ENCODE results near the gene TALDO1. TPM values are rescaled to one million over a fixed set of nuclear protein-coding genes. Genes with fewer than 3 reads are reported as not detected.

The TALDO1 gene
- polyA plus RNA-seq, 1 donor from 2014 or later: 156 TPM

GRCh38 chr11:808427-809286 is 61.4 kb downstream of the TALDO1 start:
- Histone ChIP-seq H3F3A (ENCODE audit: insufficient read depth, low read length, poor library complexity, severe bottlenecking) (no peaks in the 10 kb centered on the region), H4K20me1 (ENCODE audit: insufficient read depth) (no peaks in the 10 kb centered on the region), H3K4me2 (ENCODE audit: low read length) (peak overlapping the region; percentile 94), H3K27me3 (ENCODE audit: insufficient read depth, low read depth, low read length) (no peaks in the 10 kb centered on the region), H3K36me3 (ENCODE audit: insufficient read depth, low read length) (no peaks in the 10 kb centered on the region), H2AFZ (ENCODE audit: low read depth, low read length) (peak overlapping the region; percentile 67), H3K79me2 (replicated peaks; ENCODE audit: insufficient read depth, low read length) (peaks cover 20% of the 10 kb centered on the region), H3K9me2 (ENCODE audit: insufficient read depth, low read length) (no peaks in the 10 kb centered on the region), H3K4me3 (ENCODE audit: low read length) (peak overlapping the region; percentile 90), H3K27ac (ENCODE audit: low read length) (peak overlapping the region; percentile 95), H3K9me3 (ENCODE audit: low read length) (no peaks in the 10 kb centered on the region), H3K9ac (ENCODE audit: low read length) (peak overlapping the region; percentile 92)
- no peak for TF ChIP-seq EP300 (conservative IDR thresholded peaks at IDR 0.05; ENCODE audit: poor library complexity, severe bottlenecking)
- TF ChIP-seq CTCF (IDR thresholded peaks at IDR 0.05; ENCODE audit: poor library complexity, severe bottlenecking): no peak
- peak; percentile 2 for TF ChIP-seq SMC3 (conservative IDR thresholded peaks at IDR 0.05; ENCODE audit: poor library complexity)
- TF ChIP-seq TAF1 (IDR thresholded peaks at IDR 0.05; ENCODE audit: low read depth): peak; percentile 51

- Histone ChIP-seq H3K36me3 (ENCODE audit: insufficient read depth, low read length) (no peaks in the 10 kb centered on the region), H2AFZ (ENCODE audit: low read depth, low read length) (peak within 1 kb of the TSS; percentile 67), H3F3A (ENCODE audit: insufficient read depth, low read length, poor library complexity, severe bottlenecking) (no peaks in the 10 kb centered on the region), H3K27me3 (ENCODE audit: insufficient read depth, low read depth, low read length) (no peaks in the 10 kb centered on the region), H3K9ac (ENCODE audit: low read length) (peak within 1 kb of the TSS; percentile 92), H3K4me2 (ENCODE audit: low read length) (peak within 1 kb of the TSS; percentile 94), H3K9me3 (ENCODE audit: low read length) (no peaks in the 10 kb centered on the region), H3K79me2 (replicated peaks; ENCODE audit: insufficient read depth, low read length) (peaks cover 20% of the 10 kb centered on the region), H3K27ac (ENCODE audit: low read length) (peak within 1 kb of the TSS; percentile 95), H4K20me1 (ENCODE audit: insufficient read depth) (no peaks in the 10 kb centered on the region), H3K4me3 (ENCODE audit: low read length) (peak within 1 kb of the TSS; percentile 90), H3K9me2 (ENCODE audit: insufficient read depth, low read length) (no peaks in the 10 kb centered on the region)
- TF ChIP-seq EP300 (conservative IDR thresholded peaks at IDR 0.05; ENCODE audit: poor library complexity, severe bottlenecking) (peak; percentile 85), REST (IDR thresholded peaks at IDR 0.05; ENCODE audit: borderline replicate concordance) (peak; percentile 76), MXI1 (conservative IDR thresholded peaks at IDR 0.05; ENCODE audit: poor library complexity, severe bottlenecking) (peak; percentile 97), SMC3 (conservative IDR thresholded peaks at IDR 0.05; ENCODE audit: poor library complexity) (peak; percentile 29), TAF1 (IDR thresholded peaks at IDR 0.05; ENCODE audit: low read depth) (peak; percentile 94), RAD21 (conservative IDR thresholded peaks at IDR 0.05) (no peak), CTCF (IDR thresholded peaks at IDR 0.05; ENCODE audit: poor library complexity, severe bottlenecking) (peak; percentile 29), EZH2 (IDR thresholded peaks at IDR 0.05; ENCODE audit: borderline replicate concordance, insufficient read depth, low read length, poor library complexity, severe bottlenecking) (no peak), POLR2AphosphoS5 (IDR thresholded peaks at IDR 0.05) (peak; percentile 93)
These were observed 62.2 kb downstream of the TALDO1 start, which contains the start of gene RPLP2 for GRCh38 chr11:809287-810039. RPLP2 (plus strand) TSS chr11:809967; CDS start chr11:810235, 268 bp downstream.

Data from neural cell (in vitro differentiated cells).